HG02610 (cell line): ENCODE results near the gene ABCC2.
"Not testable (repeated sequence)": the region's sequence is repeated elsewhere in the genome, so short reads cannot be mapped to it uniquely, and the experiment has no call there.

Experiments
- ATAC-seq: cut with Tn5 transposase; IDR thresholded peaks from one replicate; pipeline ENCODE4 v1.9.1; 2021; ENCODE audit warnings: mild to moderate bottlenecking, moderate library complexity; ENCODE audit not compliant: unreplicated experiment

The ABCC2 gene

DNA sequence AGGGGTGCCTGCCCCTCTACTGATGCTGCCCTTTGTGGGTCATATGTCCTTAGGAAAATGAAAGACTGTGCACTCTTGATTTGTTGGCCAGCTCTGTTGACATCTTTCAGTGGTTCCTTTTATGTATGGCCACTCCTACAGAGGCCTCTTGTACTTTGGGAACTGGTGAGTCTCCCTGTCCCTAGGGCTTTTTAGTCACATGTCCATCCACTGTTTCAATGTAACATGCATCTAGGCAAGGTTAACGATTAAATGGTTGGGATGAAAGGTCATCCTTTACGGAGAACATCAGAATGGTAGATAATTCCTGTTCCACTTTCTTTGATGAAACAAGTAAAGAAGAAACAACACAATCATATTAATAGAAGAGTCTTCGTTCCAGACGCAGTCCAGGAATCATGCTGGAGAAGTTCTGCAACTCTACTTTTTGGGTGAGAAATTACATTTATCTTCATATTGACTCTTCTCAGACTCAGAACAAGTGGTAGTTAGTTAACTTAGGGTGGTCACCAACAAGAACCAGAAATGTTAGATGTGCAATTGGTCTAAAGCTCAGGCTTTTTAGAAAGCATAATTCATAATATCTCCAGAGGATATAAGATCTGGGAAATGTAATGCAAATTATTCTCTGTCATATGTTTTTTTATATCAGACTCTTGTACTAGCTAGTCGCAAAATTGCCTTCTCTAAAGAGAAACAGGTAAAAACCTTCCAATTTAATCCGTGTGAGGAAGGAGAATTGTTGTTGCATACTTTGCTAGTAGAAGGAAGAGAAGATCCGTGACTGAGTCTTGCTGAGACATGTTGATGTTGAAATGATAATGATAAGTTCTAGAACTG, at the start of gene ABCC2:
Gene ABCC2 (plus strand): TSS at position 194 of the 840 bp plus-strand sequence. CDS start 205 bp downstream, at position 399.
- ATAC-seq = no peak

DNA sequence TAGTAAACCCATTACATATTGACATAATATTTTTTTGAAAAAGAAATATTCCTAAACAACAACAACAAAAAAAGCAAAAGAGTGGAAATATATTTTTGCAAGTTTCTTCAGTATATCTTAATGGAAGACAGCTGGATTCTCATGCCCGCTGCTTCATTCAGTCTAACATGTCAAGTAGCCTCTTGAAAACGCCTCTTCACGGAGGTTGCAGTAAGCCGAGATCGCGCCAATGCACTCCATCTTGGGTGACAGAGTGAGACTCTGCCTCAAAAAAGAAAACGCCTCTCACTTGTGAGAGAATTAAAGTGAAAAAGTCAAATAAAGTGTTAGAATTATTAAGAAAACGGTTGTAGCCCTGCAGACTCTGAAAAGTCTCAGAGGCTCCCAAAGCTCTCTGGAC, 49.1 kb upstream of the ABCC2 start:
- ATAC-seq = no peak

DNA sequence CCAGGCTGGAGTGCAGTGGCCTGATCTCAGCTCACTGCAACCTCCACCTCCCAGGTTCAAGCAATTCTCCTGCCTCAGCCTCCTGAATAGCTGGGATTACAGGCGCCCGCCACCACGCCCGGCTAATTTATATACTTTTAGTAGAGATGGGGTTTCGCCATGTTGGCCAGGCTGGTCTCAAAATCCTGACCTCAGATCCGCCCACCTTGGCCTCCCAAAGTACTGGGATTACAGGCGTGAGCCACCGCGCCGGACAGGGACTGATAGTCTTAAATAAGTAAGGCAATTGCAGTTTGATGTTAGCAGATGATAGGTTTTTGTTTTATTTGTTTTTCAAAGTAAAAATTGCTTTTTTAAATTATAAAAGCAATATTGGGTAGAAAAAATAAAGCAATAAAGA, 48.3 kb upstream of the ABCC2 start:
- not testable (repeated sequence) for ATAC-seq

DNA sequence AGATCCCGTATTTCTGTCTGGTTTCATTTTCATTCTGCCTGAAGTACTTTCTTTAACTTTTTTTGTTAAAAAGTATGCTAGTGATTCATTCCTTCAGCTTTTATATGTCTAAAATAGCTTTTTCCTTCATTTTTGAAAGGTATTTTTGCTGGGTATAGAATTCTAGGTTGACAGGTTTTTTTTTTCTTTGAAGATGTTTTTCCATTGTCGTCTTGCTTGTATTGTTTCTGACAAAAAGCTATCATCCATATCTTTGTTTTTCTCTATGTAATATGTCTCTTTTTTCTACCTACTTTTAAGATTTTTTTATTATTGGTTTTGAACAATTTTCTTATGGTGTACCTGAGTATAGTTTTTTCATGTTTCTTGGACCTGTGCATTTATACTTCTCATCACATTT, 42.2 kb upstream of the ABCC2 start:
- ATAC-seq = no peak

DNA sequence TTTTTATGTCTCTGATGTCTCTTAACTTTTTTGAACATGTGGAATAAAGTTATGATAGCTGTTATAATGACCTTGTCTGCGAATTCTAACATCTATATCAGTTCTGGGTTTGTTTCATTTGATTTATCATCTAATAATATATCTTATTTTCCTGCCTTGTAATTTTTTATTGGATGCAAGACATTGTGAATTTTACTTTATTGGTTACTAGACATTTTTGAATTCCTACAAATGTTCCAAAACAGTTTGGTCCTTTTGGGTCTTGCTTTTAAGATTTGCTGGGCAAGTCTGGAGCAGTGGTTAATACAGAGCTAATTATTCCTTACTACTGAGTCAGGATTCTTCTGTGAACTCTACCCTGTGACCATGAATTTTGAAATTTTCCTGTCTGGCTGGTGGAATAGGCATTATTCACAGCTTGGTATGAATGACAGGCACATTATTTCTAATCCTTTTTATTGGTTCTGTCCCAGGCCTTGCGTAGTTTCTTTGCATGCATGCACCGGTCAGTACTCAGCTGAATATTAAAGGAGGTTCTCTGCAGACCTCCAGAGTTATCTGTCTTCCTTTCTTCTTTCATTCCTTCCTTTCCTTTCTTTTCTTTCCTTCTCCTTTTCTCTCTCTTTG, 41.4 kb upstream of the ABCC2 start:
- no peak for ATAC-seq

DNA sequence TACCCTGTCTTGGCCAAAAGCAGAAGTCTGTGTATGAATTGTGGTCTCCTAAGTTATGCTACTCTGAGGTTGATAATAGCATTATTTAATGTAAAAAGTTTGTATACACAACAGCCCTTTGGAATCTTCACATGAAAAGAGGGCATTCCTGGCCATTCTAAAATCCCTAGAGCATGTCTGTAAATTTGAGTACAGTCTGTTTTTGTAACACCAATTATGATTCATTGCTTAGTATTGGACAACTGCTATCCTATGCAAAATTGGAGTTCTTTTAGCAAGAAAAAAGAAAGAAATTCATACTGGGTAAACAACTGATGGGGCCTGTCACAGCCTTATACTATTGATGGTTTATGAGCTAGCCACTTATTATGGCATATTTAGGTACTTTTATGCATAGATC, 40.2 kb upstream of the ABCC2 start:
- no peak for ATAC-seq

DNA sequence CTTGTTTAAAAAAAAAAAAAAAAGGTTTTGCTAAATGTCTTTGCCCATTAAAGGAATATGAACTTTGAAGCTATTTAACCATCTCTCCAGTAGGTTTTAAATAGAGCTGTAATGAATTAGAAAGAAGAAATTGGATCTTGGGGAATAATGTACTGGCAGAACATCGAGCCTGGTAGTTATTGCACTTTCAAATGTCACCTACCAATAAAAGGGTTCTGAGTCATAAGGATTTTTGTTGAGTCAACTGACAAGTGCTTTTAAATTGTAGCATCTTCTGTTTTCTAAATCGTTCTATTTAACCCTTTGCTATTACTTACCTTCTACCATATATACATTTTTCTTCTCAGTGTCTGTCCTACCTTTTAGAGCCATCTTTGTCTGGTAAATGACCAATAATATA, 39.7 kb upstream of the ABCC2 start:
- ATAC-seq = no peak

DNA sequence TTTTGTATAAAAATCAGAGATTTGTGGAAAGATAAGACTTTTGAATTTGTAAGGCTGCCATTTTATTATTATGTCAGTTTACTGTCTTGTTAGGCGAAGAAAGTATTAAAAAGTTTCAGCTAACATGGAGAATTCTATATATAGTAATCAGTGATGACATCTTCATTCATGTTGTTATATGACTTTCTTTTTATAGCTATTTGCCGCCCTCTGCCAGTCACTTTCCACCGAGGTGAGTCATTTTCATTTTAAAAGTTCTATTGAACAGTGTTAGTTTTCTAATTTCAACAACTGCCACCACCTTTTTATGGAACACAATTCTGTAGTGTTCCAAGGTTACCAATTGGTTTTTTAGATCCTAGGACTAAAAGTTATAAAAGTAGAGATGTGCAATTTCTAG, 38.6 kb upstream of the ABCC2 start:
- ATAC-seq = no peak

DNA sequence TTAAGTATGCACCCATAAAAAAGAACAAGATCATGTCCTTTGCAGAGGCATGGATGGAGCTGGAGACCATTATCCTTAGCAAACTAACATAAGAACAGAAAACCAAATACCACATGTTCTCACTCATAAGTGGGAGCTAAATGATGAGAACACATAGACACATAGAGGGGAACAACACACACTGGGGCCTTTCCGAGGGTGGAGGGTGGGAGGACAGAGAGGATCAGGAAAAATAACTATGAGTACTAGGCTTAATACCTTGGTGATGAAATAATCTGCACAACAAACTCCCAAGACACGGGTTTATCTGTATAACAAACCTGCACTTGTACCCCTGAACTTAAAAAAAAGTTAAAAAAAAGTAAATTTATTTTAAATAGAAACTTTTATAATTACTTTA, 36.3 kb upstream of the ABCC2 start:
- not testable (repeated sequence) for ATAC-seq

DNA sequence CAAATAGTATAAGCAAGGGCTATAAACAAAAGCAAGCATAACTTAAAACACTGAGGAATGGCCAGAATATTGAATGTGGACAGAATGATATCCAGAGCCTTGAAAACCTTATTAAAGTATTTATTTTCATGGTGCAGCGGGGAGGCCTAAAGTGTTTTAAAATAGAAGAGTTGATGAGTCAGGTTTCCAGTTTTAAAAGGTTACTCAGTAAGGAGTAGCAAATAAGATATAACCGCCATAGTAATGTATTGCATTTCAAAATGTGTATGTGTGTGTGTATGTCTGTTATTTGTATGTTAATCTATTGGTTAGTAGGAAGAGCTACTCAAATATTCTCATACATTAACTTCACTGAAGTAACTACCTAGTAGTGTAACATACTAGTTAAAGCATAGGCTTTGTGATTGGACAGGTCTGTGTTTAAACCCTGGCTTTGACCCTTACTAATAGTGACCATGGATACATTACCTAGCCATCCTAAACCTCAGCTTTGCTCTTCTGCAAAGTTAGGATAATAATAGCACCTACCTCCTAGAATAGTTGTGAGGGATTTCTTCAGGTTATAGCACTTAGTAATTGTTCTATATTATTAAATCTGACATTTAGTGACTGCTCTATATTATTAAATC, 33.5 kb upstream of the ABCC2 start:
- no peak for ATAC-seq

DNA sequence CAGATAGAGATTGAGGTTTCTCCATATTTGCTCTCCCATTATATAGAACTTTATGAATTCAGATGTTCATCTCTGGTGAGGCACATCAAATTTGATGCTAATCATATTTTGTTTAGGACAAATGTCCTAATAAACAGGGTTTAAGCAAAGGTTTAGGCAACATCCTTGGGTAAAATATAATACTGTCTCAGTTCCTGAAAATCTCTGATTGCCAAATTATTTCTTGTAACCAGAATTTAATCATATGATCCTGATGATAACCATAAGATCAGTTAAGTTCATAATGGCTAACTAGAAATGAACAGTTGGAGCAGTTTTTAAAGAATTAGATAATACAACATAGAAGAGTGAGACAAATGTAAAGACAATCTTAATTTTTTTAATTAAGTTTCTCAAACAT, 31.8 kb upstream of the ABCC2 start:
- ATAC-seq = no peak

DNA sequence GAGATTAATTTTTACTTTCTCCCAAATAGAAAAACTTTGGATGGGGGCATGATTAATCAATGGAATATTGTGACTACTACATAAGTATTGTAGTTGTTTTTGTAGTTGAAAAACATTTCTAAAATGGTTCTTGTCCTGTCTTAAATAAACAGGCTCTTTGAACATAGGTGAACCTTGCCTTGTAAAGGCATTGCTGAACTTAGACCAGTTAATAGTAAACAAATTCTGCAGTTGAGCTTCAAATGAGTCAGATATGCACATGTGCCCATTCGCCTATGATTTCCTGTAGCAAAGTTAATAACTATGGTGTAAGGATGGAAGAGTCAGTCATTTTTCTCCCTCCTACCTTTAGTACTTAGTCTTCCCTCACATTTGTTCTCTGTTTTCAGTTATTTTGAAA, 27.8 kb upstream of the ABCC2 start:
- ATAC-seq = no peak

DNA sequence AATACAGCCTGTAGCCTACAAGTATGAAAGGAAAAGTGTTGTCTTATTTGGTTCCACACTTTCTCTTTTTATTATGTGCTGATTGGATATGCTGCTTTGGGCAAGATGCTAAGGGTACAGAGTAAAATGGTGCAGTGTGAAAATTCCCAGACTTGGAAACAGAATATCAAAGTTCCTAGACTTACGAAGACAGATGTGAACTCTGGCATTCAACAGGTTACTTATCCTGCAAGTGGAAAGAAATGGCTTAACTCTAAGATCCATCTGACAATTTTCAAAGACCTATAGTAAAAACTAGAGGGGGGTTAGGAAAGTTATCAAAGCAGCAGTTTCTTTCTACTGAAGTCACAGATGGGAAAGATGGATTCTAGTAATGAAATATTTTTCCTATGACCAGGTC, 26.3 kb upstream of the ABCC2 start:
- no peak for ATAC-seq

DNA sequence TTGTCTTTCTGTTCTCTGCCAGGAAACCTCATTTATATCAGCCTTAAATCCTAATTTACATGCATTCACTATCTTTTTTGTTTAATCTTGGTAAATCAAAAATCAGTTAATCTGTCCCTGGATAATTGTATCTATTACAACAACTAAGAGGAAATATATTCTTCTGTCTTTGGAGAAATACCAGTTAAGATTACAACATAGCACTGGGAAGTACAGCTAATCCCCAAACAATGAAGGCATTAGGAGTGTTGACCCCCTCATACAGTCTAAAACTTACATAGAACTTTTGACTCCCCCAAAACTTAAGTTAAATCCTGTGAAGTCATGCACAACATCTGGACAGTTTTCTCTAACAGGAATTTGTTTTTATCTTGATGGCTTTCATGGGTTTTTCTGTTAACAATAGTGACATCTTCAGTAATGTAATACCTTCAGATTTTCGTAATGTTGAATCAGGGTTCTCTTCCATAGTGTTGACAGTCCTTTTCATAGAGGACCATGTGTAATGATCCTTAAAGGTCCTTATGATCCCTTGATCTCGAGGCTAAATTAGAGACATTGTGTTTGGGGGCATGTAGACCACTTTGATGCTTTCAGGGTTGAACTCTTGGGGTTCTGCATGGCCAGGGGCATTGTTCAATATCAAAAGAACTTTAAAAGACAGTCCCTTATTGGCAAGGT, 24.1 kb upstream of the ABCC2 start:
- no peak for ATAC-seq

DNA sequence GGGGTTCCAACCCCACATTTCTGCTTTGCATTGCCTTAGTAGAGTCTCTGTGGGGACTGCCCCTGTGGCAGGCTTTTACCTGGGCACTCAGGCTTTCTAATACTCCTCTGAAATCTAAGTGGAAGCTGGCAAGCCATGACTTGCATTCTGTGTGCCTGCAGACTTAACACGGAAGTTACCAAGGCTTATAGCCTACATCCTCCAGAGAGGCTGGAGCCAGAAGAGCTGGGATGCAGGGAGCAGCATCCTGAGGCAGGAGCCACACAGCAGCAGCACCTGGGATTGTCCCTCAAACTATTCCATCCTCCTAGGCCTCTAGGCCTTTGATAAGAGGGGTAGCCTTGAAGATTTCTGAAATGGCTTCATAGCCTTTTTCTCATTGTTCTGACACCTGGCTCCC, 22.1 kb upstream of the ABCC2 start:
- no peak for ATAC-seq

DNA sequence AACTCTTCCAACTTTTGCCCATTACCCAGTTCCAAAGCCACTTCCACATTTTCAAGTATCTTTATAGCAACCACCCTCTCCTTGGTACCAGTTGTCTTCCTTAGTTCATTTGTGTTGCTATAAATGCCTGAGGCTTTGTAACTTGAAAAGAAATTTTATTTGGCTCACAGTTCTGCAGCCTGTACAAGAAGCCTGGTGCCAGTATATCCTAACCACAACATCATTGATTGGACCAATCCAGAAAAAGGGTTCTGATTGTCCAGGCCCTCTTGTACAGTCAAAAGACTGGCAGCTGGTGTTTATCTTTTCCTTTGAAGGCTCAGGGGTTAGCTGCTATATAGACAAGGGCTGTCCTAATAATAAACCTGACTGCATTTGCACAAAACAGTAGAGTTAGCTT, 21.1 kb upstream of the ABCC2 start:
- no peak for ATAC-seq

DNA sequence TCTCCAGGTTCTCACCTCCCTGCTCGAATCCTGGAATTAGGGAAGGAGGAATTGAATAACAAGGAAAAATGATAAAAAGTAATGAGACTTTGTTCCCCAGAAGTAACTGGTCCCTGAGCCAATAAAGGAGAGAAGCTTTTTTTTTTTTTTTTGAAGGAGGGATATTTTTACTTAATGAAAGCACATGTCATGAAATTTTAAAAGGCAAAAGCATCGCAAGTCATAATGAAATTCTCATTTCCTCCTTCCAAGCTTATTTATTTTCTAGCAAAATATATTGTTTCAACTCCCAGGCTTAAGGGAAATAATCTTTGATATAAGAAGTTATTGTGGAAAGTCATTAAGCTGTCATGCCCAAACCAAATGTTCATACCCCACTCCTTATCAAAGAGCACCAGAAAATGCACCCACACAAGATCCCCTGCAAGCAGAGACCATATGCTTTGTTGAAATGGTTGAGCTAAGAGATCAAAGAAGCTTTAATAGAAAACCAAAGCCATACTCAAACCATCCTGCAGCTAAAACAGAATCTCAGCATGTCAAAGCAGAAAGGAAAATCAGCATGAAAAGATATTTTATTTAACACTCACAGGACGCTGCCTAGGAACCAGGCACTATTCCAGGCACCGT, 16.7 kb upstream of the ABCC2 start:
- ATAC-seq = no peak

DNA sequence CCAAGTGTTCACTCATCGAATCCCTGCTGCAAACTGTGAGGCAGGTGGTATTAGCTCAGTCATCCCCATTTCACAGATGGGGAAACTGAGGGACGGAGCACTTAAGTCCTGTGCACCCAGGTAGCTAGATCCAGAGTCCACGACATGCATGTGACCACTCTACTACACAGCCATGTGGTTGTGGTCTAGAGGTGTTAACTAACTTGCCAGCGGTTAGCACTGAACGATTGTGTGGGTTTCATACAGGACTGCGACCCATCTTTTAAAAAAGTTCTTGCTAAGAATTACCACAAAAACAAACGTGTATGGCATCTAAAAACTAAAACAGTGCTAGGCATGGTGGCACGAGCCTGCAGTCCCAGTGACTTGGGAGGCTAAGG, 16.1 kb upstream of the ABCC2 start:
- ATAC-seq = peak; percentile 87

DNA sequence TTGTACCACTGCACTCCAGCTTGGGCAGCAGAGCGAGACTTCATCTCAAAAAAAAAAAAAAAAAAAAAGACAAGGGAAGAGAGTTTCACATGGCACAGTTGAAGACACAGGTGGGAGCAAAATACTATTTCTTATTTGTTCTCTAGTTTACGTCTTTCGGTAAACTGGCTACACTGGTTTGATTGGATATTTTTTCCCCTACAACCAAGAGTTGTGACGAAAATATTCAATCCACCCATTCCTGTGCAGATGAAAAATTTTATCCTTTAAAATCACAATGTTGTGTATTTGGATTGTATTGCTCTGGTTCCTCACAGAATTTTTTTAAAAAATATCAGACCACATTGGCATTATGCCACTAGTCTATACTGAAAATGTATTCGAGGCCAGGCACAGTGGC, 14.5 kb upstream of the ABCC2 start:
- no peak for ATAC-seq

DNA sequence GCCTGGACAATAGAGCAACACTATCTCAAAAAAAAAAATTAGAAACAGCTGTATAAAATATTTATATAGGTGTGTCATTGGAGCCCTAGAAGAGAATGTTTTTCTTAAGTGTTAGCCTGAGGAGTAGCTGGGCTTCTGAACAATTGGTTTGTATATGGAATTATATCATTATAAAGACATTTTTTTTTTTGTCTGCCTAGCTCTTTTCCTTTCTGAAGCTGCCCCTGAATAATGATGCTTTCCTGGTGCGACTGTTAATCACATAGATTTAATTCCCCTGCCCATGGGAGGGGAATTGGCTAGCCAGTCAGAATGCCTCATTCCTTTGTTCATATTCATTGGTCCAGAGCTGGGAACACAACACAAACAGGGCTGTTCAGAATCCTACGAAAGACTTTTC, 13.9 kb upstream of the ABCC2 start:
- no peak for ATAC-seq

DNA sequence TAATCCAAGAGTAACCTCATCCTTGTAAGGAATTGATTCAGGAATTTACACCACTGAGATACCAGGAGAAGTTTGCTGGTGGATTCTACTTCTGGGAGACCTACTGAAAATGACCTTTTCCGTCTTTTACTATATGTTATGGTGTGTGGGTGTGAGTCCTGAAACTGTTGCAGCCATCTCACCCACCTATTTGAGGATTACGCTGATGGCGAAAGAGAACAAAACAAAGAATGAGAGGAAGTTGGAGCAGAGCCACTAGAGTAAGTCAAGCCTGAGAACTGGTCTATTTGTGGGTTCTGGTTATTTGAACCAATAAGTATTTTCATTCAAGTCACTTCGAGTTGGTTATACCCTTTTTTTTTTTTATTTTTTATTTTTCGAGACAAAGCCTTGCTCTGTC, 12.7 kb upstream of the ABCC2 start:
- ATAC-seq = no peak
